HG03521 (cell line): ENCODE measurements around the gene LSM2.

Experiments
- ATAC-seq: cut with Tn5 transposase; IDR thresholded peaks from one replicate; pipeline ENCODE4 v1.9.1; 2021; ENCODE audit warnings: mild to moderate bottlenecking, moderate library complexity; ENCODE audit not compliant: unreplicated experiment

LSM2 gene

DNA sequence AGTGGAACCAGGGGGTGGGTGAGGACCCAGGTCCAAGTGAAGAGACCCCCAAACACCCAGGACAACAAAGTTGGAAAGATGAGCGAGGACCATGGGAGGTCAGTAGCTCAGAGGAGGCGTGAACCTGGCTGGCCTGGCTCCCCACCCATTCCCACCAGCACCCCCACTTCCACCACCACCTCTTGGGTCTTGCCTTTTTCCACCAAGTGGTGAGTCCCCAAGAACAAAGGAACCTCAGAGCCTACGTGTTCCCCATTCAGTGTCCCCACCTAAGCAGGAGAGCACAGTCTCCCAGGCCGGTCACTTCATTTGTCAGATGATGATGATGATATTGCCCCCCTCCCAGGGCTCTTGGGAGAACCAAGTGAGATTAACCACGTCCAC, 29.1 kb downstream of the LSM2 start:
- no peak for ATAC-seq

DNA sequence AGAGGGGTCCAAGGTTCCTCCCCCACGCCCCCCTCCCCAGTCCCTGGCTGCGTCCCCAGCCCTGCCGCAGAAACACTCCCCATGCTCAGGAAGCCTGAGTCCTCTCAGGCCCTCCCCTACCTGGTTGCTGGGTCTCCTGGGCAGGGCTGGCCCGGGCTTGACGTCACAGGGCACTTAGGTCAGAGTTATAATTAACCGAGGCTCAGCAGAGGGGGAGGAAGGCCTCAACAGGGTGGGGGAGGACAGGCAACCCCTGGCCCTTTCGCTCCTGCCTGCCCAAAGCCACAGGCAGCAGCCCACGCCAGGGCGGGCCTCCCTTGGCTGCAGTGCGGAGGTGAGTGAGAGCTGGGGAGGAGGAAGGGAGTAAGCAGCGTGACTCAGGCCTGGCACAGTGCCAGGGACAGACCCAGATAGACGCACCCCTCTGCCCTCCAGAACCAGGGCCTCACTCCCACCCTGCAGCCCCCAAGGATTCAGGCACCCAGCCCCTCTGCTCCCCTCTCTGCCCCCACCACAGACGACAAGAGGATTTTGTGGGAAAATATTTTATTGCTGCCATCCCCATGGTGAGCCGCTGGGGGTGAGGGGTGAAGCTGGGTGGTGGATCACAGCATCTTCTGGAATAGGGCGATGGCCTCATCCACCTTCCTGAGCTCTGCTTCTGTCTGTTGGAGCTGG, 29.6 kb downstream of the LSM2 start, which contains the start of gene VWA7:
Gene VWA7, minus strand, starts transcription at position 340 of the 678 bp plus-strand sequence. CDS start 549 bp downstream, outside the sequence.
- no peak for ATAC-seq

GRCh38 chr6:31776485-31776988, 30.2 kb downstream of the LSM2 start:
- no peak for ATAC-seq

GRCh38 chr6:31775633-31776484, 30.9 kb downstream of the LSM2 start:
- ATAC-seq, result no peak

DNA sequence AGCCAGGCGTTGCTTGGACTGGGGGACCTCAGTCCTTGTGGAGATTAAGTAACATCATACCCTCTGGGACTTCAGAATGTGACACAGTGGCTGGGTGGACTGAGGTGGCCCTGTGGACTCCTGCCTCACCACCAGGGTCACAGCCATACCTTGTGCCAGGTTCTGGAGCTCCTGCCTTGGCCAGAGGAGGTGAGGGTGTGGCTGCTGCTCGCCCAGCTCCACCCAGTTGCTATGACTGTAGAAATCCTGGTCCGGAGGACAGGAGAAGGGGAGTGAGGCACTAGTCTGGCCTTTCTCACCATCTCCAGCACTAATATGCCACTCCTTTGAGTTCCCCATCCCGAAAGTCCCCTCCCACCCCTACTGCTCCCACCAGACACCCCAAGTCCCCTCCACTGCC, 31.6 kb downstream of the LSM2 start:
- ATAC-seq, result no peak

DNA sequence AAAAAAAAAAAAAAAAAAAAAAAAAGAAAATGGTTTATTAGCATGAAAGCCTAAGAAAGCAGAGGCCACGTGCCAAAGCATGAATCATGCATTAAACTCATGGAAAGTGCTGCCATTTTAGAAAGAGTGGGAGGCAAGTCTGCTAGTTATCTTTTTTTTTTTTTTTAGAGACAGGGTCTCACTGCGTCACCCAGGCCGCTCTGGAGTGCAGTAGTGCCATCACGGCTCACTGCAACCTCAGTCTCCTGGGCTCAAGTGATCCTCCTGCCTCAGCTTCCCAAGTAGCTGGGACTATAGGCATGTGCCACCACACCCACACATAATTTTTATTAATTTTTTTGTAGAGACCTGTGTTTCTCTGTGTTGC, 34.8 kb downstream of the LSM2 start:
- no peak for ATAC-seq

- no peak for ATAC-seq
Measured at GRCh38 chr6:31770860-31771259, 35.9 kb downstream of the LSM2 start.

- ATAC-seq, result no peak
Measured at GRCh38 chr6:31769684-31770371, 36.9 kb downstream of the LSM2 start.

DNA sequence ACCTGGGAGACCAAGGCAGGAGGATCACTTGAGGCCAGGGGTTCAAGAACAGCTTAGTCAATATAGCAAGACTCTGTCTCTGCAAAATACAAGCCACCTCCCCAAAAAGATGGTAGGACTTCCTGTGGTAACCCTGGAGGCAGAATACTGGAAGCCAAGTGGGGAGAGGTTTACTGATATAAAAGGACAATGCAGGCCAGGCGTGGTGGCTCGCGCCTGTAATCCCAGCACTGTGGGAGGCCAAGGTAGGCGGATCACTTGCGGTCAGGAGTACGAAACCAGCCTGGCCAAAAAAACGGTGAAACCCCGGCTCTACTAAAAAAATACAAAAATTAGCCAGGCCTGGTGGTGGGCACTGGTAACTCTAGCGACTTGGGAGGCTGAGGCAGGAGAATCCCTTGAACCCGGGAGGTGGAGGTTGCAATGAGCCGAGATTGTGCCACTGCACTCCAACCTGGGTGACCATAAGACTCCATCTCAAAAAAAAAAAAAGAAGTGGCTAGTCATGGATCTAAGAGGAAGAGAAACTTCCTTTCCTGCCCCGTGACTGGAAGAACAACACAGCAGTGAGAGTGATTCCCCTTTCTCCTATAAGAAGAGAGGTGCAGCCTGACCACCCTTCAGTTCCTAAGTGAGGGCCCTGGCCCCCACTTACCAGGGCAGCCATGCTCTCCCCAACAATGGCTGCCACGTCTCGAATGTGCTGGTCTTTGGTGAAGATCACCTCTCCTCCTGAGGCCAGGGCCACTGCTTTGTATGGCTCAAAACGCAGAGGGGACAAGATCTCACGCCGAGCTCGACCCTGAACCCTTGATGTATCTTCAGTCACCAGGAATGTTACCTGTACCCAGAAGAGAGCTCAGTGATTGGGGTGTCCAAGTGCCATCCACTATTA, 38.2 kb downstream of the LSM2 start:
- no peak for ATAC-seq

GRCh38 chr6:31767096-31767645, 39.6 kb downstream of the LSM2 start:
- ATAC-seq, result no peak

- no peak for ATAC-seq
Measured at GRCh38 chr6:31765910-31766794, 40.6 kb downstream of the LSM2 start.

GRCh38 chr6:31765559-31765909, 41.2 kb downstream of the LSM2 start:
- no peak for ATAC-seq

- no peak for ATAC-seq
Measured at GRCh38 chr6:31764198-31764597, 42.6 kb downstream of the LSM2 start.

DNA sequence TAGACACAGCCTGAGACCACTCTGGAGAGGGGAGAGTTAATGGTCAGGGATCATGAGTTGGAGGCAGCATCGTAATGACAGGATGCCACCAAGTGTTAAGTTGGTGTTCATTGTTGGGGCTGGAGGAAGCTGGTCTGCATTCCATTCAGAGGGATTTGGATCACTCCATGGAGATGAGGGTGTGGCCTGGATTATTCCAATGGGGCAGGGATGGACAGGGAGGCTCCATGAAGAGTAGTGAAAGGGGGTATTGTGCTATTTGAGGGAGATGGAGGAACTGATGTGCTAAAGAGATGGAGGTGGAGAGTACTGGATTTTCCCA, 43.2 kb downstream of the LSM2 start:
- no peak for ATAC-seq

DNA sequence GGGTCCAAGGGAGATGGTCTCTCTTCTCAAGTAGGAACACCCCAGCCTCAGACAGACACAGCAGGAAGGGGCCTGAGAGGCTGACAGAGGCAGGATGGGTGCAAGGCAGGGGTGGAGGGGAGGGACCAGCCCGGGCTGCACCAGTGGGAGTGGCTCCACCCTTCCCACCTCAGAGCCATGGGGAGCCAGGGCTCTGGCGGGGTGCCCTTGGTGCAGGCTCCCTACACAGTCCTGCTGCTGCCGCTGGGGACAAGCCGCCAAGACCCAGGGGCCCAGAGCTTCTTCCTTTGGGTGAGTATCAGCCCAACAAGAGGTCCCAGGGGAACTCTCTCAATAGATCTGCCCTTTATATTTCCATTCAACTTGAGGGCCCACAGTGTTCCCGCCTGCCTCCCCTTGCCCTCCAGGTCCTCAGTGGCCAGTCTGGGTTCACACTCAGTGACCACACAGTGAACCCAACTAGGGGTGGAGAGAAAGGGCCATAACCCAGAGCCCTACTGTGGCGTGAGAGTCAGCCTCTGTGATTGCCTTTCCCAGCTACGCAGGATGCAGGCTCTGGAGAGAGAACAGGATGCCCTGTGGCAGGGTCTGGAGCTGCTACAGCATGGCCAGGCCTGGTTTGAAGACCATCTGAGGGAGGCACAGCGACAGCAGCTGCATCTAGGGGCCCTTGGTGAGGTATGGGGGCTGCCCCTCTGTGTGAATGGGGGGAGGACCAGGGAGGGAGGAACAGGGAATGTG, 43.7 kb downstream of the LSM2 start:
- no peak for ATAC-seq

- no peak for ATAC-seq
Measured at GRCh38 chr6:31762356-31762755, 44.4 kb downstream of the LSM2 start, which contains the start of gene SAPCD1. Gene SAPCD1 (plus strand): TSS chr6:31762656. CDS start chr6:31763055, 399 bp downstream.

GRCh38 chr6:31761343-31761742, 45.4 kb downstream of the LSM2 start:
- no peak for ATAC-seq

DNA sequence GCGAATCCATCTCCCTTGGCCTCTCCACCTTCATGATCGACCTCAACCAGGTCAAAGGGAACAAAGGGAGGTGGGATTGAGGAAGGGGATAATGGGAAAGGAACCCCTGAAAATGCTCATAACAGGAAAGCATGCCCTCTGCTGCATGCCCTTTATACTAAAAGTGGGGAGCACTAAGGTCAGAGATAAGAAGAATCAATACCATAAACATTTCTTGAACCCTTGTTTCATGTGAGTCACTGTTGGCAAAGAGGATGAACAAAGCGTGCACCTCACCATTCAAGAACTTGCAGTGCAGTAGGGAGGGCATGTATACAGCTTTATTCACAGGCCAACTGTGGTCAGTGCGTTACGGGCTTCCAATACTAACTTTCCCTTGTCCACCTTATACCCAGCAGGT, 46.0 kb downstream of the LSM2 start:
- no peak for ATAC-seq

GRCh38 chr6:31758281-31758680, 48.5 kb downstream of the LSM2 start:
- no peak for ATAC-seq
